K562 (cell line): ENCODE measurements around the gene C14orf180. TPM values are rescaled to one million over a fixed set of nuclear protein-coding genes. Genes with fewer than 3 reads are reported as not detected.
A peak's percentile ranks its signal among the peaks of the same experiment; 100 is the strongest.

Experiments used
- ATF1 ChIP-seq, 2 experiments: fragments of 450-650 bp in 1 of 2; IDR thresholded peaks; 2 replicates each; pipeline ENCODE4 v1.6.1; 2016; ENCODE audit warnings: missing compliant biosample characterization in 1 of 2, missing genetic modification characterization in 1 of 2
- CHAMP1 ChIP-seq: fragments of 450-650 bp; IDR thresholded peaks from 2 replicates; pipeline ENCODE4 v1.6.1; 2016; ENCODE audit warnings: mild to moderate bottlenecking
- CREB1 ChIP-seq, 2 experiments: sonication (generic) in 1 of 2; formaldehyde crosslinking in 1 of 2; IDR thresholded peaks; 2 replicates each; pipeline versions ENCODE4 v1.6.1 to v1.8.0; 2012 to 2022; ENCODE audit warnings: inconsistent platforms in 1 of 2, mild to moderate bottlenecking in 1 of 2, missing genetic modification reagents in 1 of 2, moderate library complexity in 1 of 2
- EGR1 ChIP-seq: fragments of 450-650 bp; conservative IDR thresholded peaks from 2 replicates; pipeline ENCODE4 v1.6.1; 2017; ENCODE audit warnings: mild to moderate bottlenecking
- ETV1 ChIP-seq: fragments of 450-650 bp; conservative IDR thresholded peaks from 2 replicates; pipeline ENCODE4 v1.6.1; 2016; ENCODE audit warnings: missing genetic modification characterization, control low read depth, low read depth, missing compliant biosample characterization
- FIP1L1 ChIP-seq: fragments of 200-400 bp; formaldehyde crosslinking; IDR thresholded peaks from 2 replicates; pipeline ENCODE4 v1.6.1; 2018; ENCODE audit warnings: mild to moderate bottlenecking, low read depth, low read length; ENCODE audit not compliant: poor library complexity, severe bottlenecking
- GATA2 ChIP-seq: sonication (generic); formaldehyde crosslinking; IDR thresholded peaks from 2 replicates; pipeline ENCODE4 v1.4.0; 2020; ENCODE audit warnings: mild to moderate bottlenecking, missing genetic modification reagents
- MTA3 ChIP-seq: fragments of 450-650 bp; formaldehyde crosslinking; IDR thresholded peaks from 2 replicates; pipeline ENCODE4 v1.6.1; 2017; ENCODE audit warnings: mild to moderate bottlenecking, borderline replicate concordance
- NCOA1 ChIP-seq: fragments of 450-650 bp; IDR thresholded peaks from 2 replicates; pipeline ENCODE4 v1.6.1; 2016; ENCODE audit warnings: low read depth
- NR2C1 ChIP-seq, 2 experiments: fragments of 450-650 bp; IDR thresholded peaks; 2 replicates each; pipeline ENCODE4 v1.6.1; 2017; ENCODE audit warnings: mild to moderate bottlenecking in 2 of 2, antibody characterized with exemption in 1 of 2, inconsistent platforms in 1 of 2, missing compliant biosample characterization in 1 of 2, missing genetic modification characterization in 1 of 2
- PRDM10 ChIP-seq: fragments of 450-650 bp; IDR thresholded peaks from 2 replicates; pipeline ENCODE4 v1.6.1; 2018; ENCODE audit not compliant: partially characterized antibody
- PTTG1 ChIP-seq: fragments of 450-650 bp; IDR thresholded peaks from 2 replicates; pipeline ENCODE4 v1.6.1; 2016; ENCODE audit warnings: low read depth, mild to moderate bottlenecking, missing genetic modification characterization, missing compliant biosample characterization
- RBM34 ChIP-seq: fragments of 200-400 bp; formaldehyde crosslinking; IDR thresholded peaks from 2 replicates; pipeline ENCODE4 v1.6.1; 2018; ENCODE audit warnings: low read length, borderline replicate concordance; ENCODE audit not compliant: insufficient read depth
- SLC30A9 ChIP-seq: fragments of 250-450 bp; sonication (Bioruptor Pico); IDR thresholded peaks from 2 replicates; pipeline ENCODE4 v1.8.0; 2022; ENCODE audit warnings: mild to moderate bottlenecking, moderate library complexity
- STAT5A ChIP-seq: IDR thresholded peaks from 2 replicates; pipeline ENCODE4 v1.6.1; 2012; ENCODE audit warnings: low read length, inconsistent platforms, borderline replicate concordance
- ZBTB1 ChIP-seq: sonication (generic); formaldehyde crosslinking; IDR thresholded peaks from 2 replicates; pipeline ENCODE4 v1.8.1; 2023; ENCODE audit warnings: missing genetic modification reagents, low read depth, mild to moderate bottlenecking, borderline replicate concordance
- ZKSCAN3 ChIP-seq: fragments of 250-450 bp; sonication (Bioruptor Pico); IDR thresholded peaks from 2 replicates; pipeline ENCODE4 v1.4.0; 2020
- ZNF324 ChIP-seq: fragments of 250-450 bp; sonication (Bioruptor Pico); IDR thresholded peaks from 2 replicates; pipeline ENCODE4 v1.4.0; 2020; ENCODE audit warnings: mild to moderate bottlenecking
- polyA plus RNA-seq, 8 experiments: library from polyadenylated mRNA; depleted of rRNA in 4 of 8; stranded (reverse) in 5 of 8; unstranded in 3 of 8; fragments of >200 nt; fragmentation: Nextera tagmentation in 2 of 8; fragmentation: Illumina TruSeq in 1 of 8; extraction: Ambion mirVana in 2 of 8; extraction: Trizol in 1 of 8; gene quantifications; 2 replicates each; pipeline versions ENCODE4 v1.2.1 to v1.2.3, GENCODE V29; 2011 to 2014; ENCODE audit warnings: inconsistent platforms in 1 of 8, missing spikeins in 1 of 8
- total RNA-seq, 7 experiments: library from RNA; depleted of rRNA in 6 of 7; stranded (reverse); fragments of >200 nt in 6 of 7; fragmentation: Illumina TruSeq in 2 of 7; extraction: Trizol in 2 of 7; gene quantifications; 2 replicates each; pipeline versions ENCODE4 v1.2.1 to v1.2.3, GENCODE V29; 2011 to 2021; ENCODE audit warnings: low replicate concordance in 1 of 7
- TF ChIP-seq, protein P1 (sequence below): fragments of 250-450 bp; sonication (Bioruptor Pico); IDR thresholded peaks from 2 replicates; pipeline ENCODE4 v1.5.0; 2020; ENCODE audit warnings: mild to moderate bottlenecking

The C14orf180 gene
- total and polyA plus RNA-seq, 9 of the 15 experiments (the other 6 are each of a cell fraction or from before 2014, with no cell fraction given) = not detected

GRCh38 chr14:104577847-104578301 lies 1.7 kb upstream of the C14orf180 start (continued):
- TF ChIP-seq RBM34 (no peak), ZBTB1 (CRISPR knock-in tag) (no peak), MTA3 (0 out of 2 replicates have a peak, but pooled peaks have one; percentile 36), EGR1 (no peak), ZNF324 (CRISPR knock-in tag) (no peak), CHAMP1 (no peak), STAT5A (no peak), GATA2 (CRISPR knock-in tag) (peak; percentile 66), SLC30A9 (CRISPR knock-in tag) (no peak), ZKSCAN3 (CRISPR knock-in tag) (no peak), PTTG1 (tag) (no peak), ATF1 (CRISPR knock-in tag; IDR thresholded peaks at IDR 0.05) (no peak), ATF1 (tag; IDR thresholded peaks at IDR 0.05) (peak; percentile 18; the same call in 1 of the 2 replicates), ETV1 (tag) (peak; percentile 50), NR2C1 (IDR thresholded peaks at IDR 0.05) (no peak), NR2C1 (tag; IDR thresholded peaks at IDR 0.05) (peak; percentile 45; the same call in 1 of the 2 replicates), FIP1L1 (no peak), NCOA1 (no peak), PRDM10 (no peak), CREB1 (IDR thresholded peaks at IDR 0.05) (no peak), CREB1 (CRISPR knock-in tag; IDR thresholded peaks at IDR 0.05) (no peak)
- TF ChIP-seq, protein P1, sequence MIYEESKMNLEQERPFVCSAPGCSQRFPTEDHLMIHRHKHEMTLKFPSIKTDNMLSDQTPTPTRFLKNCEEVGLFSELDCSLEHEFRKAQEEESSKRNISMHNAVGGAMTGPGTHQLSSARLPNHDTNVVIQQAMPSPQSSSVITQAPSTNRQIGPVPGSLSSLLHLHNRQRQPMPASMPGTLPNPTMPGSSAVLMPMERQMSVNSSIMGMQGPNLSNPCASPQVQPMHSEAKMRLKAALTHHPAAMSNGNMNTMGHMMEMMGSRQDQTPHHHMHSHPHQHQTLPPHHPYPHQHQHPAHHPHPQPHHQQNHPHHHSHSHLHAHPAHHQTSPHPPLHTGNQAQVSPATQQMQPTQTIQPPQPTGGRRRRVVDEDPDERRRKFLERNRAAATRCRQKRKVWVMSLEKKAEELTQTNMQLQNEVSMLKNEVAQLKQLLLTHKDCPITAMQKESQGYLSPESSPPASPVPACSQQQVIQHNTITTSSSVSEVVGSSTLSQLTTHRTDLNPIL (CRISPR knock-in tag) = no peak
